ENCODE data around the gene SPAG16. TPM values are rescaled to one million over a fixed set of nuclear protein-coding genes. Genes with fewer than 3 reads are reported as not detected.

Gene SPAG16
- total RNA-seq (10 to 100 TPM; 28.1 to 90.6 TPM), polyA plus RNA-seq (10 to 100 TPM in 1 of 2 donors, 1 to 10 TPM in 1; 8.7 to 15.0 TPM)
- long read RNA-seq, donor 1, transcript SPAG16-207 (5 exons, 1,250 nt): major isoform, 46 of 76 reads
- long read RNA-seq, donor 1, partial matches to known transcripts: 30 of 76 reads
- long read RNA-seq, donor 1, other reads (novel, unspliced or antisense): 0 of 76 reads
- long read RNA-seq, donor 2, transcript SPAG16-207 (5 exons, 1,250 nt): major isoform, 22 of 22 reads
- long read RNA-seq, donor 2, partial matches to known transcripts: 0 of 22 reads
- long read RNA-seq, donor 2, other reads (novel, unspliced or antisense): 0 of 22 reads
- long read RNA-seq, donor 3, transcript SPAG16-207 (5 exons, 1,250 nt): major isoform, 24 of 24 reads
- long read RNA-seq, donor 3, partial matches to known transcripts: 0 of 24 reads
- long read RNA-seq, donor 3, other reads (novel, unspliced or antisense): 0 of 24 reads
- long read RNA-seq, donor 4, transcript SPAG16-207 (5 exons, 1,250 nt): major isoform, 17 of 17 reads
- long read RNA-seq, donor 4, partial matches to known transcripts: 0 of 17 reads
- long read RNA-seq, donor 4, other reads (novel, unspliced or antisense): 0 of 17 reads
- long read RNA-seq, donor 5, transcript SPAG16-207 (5 exons, 1,250 nt): major isoform, 40 of 65 reads
- long read RNA-seq, donor 5, partial matches to known transcripts: 25 of 65 reads
- long read RNA-seq, donor 5, other reads (novel, unspliced or antisense): 0 of 65 reads

GRCh38 chr2:213284105-213285090 lies at the start of gene SPAG16:
Gene SPAG16 (plus strand): TSS chr2:213284464.
- peak within 1 kb of the TSS; percentile 87 to 94 for H3K9ac ChIP-seq (ENCODE audit: insufficient read depth in 1 of 2, low read length in 2 of 2)
- no peaks in the 10 kb centered on the region for H3K27me3 ChIP-seq (ENCODE audit: control insufficient read depth in 3 of 3, insufficient read depth in 3 of 3, low read length in 2 of 3)
- no peaks in the 10 kb centered on the region for H3K9me3 ChIP-seq (ENCODE audit: control insufficient read depth in 4 of 4, insufficient read depth in 3 of 4, low read length in 3 of 4)
- H3K27ac ChIP-seq (ENCODE audit: low read depth in 1 of 2, low read length in 1 of 2): peak within 1 kb of the TSS; percentile 48 to 73
- H3K4me3 ChIP-seq: peak within 1 kb of the TSS; percentile 78
- WGBS, 2 donors: 2% methylated on average over 58 to 59 of the region's 59 CpGs
- peaks cover 0 to 17% (median 5%) of the 10 kb centered on the region in 5 donors for H3K4me1 ChIP-seq (ENCODE audit: control insufficient read depth in 5 of 5, insufficient read depth in 5 of 5, low read length in 5 of 5)
- TF ChIP-seq CTCF (IDR thresholded peaks at IDR 0.05; ENCODE audit: control extremely low read depth, extremely low read depth): no peak
- DNase-seq (peak; percentile 98), ATAC-seq (ENCODE audit: insufficient read depth, low FRiP score) (peak; percentile 99)
- H3K36me3 ChIP-seq (ENCODE audit: control insufficient read depth in 4 of 4, insufficient read depth in 4 of 4, low read length in 4 of 4): no peaks in the 10 kb centered on the region

- Histone ChIP-seq H3K36me3 (ENCODE audit: control insufficient read depth in 4 of 4, insufficient read depth in 4 of 4, low read length in 4 of 4) (no peaks in the 10 kb centered on the region), H3K27me3 (ENCODE audit: control insufficient read depth in 3 of 3, insufficient read depth in 3 of 3, low read length in 2 of 3) (no peaks in the 10 kb centered on the region), H3K4me1 (ENCODE audit: control insufficient read depth in 5 of 5, insufficient read depth in 5 of 5, low read length in 5 of 5) (no peaks in the 10 kb centered on the region), H3K4me3 (no peak overlapping the region), H3K9me3 (ENCODE audit: control insufficient read depth in 4 of 4, insufficient read depth in 3 of 4, low read length in 3 of 4) (no peaks in the 10 kb centered on the region), H3K27ac (ENCODE audit: low read depth in 1 of 2, low read length in 1 of 2) (no peak overlapping the region), H3K9ac (ENCODE audit: insufficient read depth in 1 of 2, low read length in 2 of 2) (no peak overlapping the region)
- TF ChIP-seq CTCF (IDR thresholded peaks at IDR 0.05; ENCODE audit: control extremely low read depth, extremely low read depth): no peak
- WGBS, 2 donors: 84 to 96% methylated on average over 1 of the region's 1 CpG
- DNase-seq (no peak), ATAC-seq (ENCODE audit: insufficient read depth, low FRiP score) (no peak)
Measured at GRCh38 chr2:213234641-213235040, 49.6 kb upstream of the SPAG16 start.

- no peaks in the 10 kb centered on the region for H3K4me1 ChIP-seq (ENCODE audit: control insufficient read depth in 5 of 5, insufficient read depth in 5 of 5, low read length in 5 of 5)
- no peaks in the 10 kb centered on the region for H3K27me3 ChIP-seq (ENCODE audit: control insufficient read depth in 3 of 3, insufficient read depth in 3 of 3, low read length in 2 of 3)
- TF ChIP-seq CTCF (IDR thresholded peaks at IDR 0.05; ENCODE audit: control extremely low read depth, extremely low read depth): no peak
- no peak overlapping the region for H3K9ac ChIP-seq (ENCODE audit: insufficient read depth in 1 of 2, low read length in 2 of 2)
- WGBS, 2 donors: 68 to 79% methylated on average over 1 of the region's 1 CpG
- H3K9me3 ChIP-seq (ENCODE audit: control insufficient read depth in 4 of 4, insufficient read depth in 3 of 4, low read length in 3 of 4): no peaks in the 10 kb centered on the region
- ATAC-seq (ENCODE audit: insufficient read depth, low FRiP score) (no peak), DNase-seq (no peak)
- H3K36me3 ChIP-seq (ENCODE audit: control insufficient read depth in 4 of 4, insufficient read depth in 4 of 4, low read length in 4 of 4): no peaks in the 10 kb centered on the region
- H3K27ac ChIP-seq (ENCODE audit: low read depth in 1 of 2, low read length in 1 of 2): no peak overlapping the region
- H3K4me3 ChIP-seq: no peak overlapping the region
Measured at GRCh38 chr2:213235741-213236140, 48.5 kb upstream of the SPAG16 start.

Data from lung (tissue), 16 donors.